Measurements from ENCODE around the gene RPS6KC1.
"Not testable (repeated sequence)": the region's sequence is repeated elsewhere in the genome, so short reads cannot be mapped to it uniquely, and the experiment has no call there.

Gene RPS6KC1

DNA sequence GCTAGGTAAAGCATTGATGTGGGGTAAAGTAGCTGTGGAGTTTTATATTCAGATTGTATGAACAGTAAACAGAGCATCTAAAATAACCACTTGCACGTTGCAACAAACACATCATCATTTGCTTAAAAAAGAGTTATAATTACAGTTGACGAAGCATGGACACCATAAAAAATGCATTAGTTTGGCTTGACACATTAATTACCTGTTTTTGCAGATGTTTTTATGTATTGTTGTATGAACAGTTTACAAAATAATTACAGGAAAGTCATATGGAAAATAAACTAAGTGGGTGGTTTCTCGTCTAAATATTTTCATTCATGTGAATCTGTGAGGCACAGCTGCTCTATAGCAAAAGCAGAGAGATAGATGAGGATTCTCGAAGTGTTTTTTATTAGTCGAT is 108.3 kb downstream of the RPS6KC1 start:
- no peak for DNase-seq

DNA sequence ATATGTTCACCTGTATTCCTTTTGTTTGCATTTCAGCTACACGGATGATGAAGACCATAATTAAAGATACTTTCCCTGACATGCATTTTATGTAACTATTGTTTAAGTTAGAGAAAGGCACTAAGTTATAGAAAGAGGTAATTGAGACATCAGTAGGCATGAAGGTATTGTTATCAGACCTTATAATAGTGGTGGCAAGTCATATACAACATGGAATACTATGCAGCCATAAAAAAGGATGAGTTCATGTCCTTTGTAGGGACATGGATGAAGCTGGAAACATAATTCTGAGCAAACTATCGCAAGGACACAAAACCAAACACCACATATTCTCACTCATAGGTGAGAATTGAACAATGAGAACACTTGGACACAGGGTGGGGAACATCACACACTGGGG is 109.4 kb downstream of the RPS6KC1 start:
- DNase-seq: not testable (repeated sequence)

DNA sequence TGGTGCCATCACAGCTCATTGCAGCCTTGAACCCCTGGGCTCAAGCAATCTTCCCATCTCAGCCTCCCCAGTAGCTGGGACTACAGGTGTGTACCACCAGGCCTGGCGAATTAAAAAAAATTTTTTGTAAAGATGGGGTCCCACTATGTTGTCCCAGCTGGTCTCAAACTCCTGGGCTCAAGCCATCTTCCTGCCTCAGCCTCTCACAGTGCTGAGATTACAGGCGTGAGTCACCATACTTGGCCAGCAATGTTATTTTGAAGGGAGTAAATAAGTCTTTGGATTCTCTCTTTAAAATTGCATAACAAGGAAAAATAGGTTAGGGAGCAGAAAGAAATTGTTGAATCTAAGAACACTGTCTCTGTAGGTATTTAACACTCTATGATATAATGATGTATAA is 111.3 kb downstream of the RPS6KC1 start:
- peak; percentile 24 for DNase-seq

DNA sequence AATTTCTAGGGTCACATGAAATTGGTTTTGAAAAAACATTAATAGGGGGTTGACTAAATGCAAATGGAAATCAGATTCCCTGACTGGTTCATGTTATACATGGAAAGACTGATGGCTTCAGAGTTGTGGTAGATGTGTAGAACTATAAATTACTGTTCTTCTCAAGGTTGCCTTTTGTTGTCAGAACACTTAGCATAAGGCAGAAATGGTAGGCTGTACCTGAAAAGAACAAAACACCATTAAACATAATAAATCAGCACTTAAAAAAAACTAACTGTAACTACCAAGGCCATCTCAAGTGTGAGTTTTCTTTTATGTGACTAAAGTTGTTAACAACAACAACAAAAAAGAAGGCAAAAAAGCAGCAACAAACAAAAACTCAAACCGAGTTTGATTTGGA is 111.8 kb downstream of the RPS6KC1 start:
- DNase-seq: no peak

DNA sequence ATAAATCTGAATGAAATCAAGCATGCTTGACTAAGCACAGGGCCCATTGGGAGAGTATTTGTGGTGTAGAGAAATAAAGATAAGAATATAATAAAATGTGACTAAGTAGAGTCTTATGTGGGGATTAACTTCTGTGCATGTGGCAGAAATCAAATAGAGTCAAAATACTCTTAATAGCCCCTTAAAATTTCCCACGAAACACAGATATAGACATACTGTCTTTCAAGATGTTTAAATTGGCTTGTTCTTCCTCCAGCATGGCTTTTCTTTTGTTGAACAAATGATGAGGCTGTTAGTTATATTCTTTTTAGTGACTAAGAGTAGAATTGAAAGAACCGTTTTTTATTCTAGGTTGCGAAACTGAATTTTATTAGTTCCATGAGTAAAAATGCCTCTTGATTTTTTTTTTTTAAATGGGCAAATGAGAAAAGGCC is 112.3 kb downstream of the RPS6KC1 start:
- DNase-seq: peak; percentile 5

DNA sequence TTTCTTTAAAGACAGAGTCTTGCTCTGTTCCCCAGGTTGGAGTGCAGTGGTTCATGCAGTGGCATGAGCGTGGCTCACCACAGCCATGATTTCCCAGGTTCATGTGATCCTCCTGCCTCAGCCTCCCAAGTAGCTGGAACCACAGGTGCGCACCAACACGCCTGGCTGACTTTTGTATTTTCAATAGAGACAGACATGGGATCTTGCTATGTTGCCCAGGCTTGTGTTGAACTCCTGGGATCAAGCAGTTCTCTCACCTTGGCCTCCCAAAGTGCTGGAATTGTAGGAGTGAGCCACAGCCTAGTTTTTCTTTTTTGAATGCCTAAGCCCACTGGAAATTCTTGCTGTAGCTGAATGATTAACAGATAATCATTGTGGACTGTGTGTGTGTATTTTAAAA is 113.5 kb downstream of the RPS6KC1 start:
- no peak for DNase-seq

DNA sequence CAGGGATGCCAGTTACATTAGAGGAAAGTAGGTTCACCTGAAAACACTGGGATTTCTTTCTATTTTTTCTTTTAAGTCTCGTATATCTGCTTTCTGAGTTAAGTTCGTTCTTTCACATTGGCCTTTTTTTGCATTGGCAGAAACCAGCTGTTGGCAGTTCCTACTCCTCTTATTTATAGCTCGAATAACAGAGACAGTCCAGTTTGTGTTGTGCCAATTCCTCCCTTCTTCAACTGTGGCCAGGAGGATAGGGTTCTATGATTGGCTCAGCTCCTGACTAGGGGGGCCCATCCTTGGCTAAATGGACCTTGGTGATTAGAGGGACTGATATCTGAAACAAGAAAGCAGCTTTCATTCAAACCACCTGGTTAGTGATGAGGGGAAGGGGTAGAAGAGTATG is 115.8 kb downstream of the RPS6KC1 start:
- DNase-seq: no peak

DNA sequence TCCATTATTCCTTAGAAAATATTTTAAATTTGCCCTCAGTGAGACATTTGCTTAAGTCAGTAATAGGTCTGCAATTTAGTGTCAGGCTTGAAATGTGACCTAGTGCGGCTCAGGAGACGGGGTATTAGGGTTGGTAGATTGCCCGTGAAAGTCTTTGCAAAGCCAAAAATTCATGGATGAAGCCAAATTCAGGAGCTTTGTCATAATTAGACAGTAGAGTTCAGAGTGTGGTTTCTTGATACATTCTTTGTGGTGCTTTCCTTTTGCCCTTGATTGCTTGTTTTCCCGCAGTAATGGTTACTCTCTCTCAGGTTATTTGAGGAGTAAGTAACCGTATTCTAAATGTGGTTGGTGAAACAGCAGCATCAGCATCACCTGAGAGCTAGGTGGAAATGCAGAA is 120.7 kb downstream of the RPS6KC1 start:
- DNase-seq: no peak

DNA sequence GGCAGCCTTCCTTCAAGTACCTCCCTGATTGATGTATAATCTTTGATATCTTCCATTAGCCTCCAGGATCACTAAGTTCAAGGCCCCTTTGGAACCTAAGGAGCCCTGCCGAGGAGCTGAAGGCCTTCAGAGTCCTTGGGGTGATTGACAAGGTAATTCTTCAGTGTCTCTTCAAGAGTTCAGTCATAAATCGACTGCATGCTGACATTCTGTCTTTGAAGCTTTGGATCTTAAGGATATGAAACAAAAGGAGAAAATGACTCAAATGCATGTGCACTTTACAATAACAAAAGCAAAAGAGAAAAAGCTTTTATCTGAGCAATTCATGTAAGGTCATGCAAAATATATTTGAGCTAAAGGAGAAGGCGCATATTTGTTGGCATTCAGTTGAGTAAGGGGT is 125.3 kb downstream of the RPS6KC1 start:
- no peak for DNase-seq

DNA sequence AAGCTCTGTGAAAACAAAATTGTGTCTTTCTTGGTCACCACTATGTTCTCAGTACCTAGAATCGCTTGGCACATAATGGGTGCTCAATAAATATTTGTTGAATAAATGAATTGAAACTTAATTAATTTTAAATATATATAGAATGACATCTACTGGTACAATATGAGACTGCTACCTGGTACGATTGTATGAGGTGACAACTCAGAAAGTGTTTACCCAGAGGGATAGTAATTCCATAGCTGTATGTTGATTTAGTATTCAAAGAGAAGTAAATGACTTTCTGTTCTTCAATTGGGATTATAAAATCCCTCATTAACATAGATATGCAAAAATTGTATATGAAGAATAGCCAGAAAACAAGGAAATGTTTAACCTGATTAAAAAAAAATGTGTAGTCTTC is 128.7 kb downstream of the RPS6KC1 start:
- no peak for DNase-seq

DNA sequence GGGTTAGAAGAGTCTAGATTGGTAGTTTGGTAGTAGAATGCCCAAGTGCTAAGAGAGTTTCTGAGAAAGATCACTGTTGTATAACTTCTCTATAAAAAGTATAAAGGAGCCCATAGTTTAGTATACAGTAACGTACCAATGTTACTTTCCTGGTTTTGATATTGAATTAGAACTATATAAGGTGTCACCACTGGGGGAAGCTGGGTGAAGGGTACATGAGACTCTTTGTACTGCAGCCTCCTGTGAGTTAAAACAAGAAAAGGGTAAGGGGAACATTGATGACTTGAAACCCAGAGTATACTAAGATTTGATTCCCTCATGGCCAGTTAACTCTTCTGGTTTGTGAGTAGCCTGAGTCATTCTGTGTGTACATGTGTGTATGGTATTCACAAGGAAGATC is 129.8 kb downstream of the RPS6KC1 start:
- no peak for DNase-seq

DNA sequence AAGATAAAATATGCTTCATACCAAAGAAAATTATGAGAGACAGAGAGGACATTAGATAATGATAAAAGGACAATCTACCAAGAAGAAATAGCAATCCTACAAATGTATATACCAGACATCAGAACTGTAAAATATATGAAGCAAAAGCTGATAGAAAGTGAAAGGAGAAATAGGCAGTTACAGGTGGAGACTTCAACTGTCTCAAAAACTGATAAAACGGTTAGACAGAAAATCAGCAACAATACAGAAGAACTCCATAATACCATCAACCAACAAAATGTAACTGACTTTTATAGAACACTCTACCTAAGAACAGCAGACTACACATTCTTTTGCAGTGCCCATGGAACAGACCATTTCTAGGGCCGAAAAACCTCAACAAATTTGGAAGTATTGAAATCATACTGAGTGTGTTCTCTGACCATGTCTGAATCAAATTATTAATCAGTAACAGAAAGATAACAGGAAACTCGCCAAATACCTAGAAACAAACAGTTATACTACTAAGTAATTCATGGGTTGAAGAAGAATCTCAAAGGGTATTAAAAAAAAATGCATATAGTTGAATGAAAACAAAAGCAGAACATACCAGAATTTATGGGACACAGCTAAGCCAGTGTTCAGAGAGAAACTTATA is 132.1 kb downstream of the RPS6KC1 start:
- DNase-seq: no peak

DNA sequence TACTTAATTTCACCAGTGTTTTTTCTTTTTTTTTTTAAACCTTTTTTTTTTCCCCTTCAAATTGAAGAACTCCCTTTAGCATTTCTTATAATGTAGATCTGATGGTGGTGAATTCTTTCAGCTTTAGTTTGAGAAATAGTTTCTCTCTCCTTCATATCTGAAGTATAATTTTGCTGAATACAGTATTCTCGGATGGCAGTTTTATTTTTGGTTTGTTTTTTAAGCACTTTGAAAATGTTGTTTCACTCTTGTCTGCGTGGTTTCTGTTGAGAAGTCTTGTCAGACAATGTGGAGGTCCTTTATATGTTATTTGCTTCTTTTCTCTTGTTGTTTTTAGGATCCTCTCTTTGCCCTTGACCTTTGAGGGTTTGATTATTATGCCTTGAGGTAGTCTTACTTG is 135.1 kb downstream of the RPS6KC1 start:
- DNase-seq: no peak

DNA sequence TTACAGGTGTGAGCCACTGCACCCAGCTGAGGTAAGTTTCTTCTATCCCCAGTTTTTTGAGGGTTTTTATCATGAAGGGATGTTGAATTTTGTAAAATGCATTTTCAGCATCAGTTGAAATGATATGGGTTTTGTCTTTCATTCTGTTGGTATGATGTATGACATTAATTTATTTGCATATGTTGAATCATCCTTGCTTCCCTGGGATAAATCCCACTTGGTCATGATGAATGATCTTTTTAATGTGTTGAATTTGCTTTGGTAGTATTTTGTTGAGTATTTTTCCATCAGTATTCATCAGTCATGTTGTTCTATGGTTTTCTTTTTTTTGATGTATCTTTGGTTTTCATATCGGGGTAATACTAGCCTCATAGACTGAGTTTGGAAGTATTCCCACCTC is 141.0 kb downstream of the RPS6KC1 start:
- DNase-seq: no peak

DNA sequence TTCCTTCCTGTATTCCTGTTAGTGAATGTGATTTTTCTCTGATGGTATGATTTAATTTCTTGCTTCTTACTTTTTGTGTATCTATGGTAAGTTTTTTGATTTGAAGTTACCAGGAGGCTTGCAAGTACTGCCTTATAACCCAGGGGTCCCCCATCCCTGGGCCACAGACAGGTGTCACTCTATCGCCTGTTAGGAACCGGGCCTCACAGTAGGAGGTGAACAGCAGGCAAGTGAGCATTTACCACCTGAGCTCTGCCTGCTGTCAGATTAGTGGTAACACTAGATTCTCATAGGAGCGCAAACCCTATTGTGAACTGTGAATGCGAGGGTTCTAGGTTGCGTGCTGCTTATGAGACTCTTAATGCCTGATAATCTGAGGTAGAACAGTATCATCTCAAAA is 143.3 kb downstream of the RPS6KC1 start:
- no peak for DNase-seq

DNA sequence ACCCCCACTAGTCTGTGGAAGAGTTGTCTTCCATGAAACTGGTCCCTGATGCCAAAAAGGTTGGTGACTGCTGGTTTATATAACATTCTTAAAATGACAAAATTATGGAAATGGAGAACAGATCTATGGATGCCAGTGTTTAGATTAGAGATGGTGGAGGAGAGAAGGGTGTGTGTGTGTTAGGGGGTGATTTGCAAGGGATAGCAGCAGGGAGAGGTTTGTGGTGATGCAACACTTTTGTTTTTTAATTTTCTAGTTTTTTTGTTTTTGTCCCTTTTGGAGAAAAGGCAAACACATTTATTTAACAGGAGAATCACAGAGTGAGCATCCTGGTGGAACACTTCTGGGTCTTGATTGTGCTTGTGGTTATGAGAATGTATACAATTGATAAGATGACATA is 143.8 kb downstream of the RPS6KC1 start:
- DNase-seq: no peak

DNA sequence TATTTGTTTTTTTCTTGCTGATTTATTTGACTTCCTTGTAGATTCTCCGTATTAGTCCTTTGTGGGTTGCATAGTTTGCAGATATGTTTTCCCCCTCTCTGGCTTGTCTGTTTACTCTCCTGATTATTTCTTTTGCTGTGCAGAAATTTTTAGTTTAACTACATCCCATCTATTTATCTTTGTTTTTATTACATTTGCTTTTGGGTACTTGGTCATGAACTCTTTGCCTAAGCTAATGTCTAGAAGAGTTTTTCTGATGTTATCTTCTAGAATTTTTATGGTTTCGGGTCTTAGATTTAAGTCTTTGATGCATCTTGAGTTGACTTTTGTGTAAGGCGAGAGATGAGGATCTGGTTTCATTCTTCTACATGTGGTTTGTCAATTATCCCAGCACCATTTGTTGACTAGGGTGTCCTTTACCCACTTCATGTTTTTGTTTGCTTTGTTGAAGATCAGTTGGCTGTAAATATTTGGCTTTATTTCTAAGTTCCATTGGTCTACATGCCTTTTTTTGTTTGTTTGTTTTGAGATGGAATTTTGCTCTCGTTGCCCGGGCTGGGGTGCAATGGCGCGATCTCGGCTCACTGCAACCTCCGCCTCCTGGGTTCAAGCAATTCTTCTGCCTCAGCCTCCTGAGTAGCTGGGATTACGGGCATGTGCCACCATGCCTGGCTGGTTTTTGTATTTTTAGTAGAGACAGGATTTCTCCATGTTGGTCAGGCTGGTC is 145.4 kb downstream of the RPS6KC1 start:
- DNase-seq: not testable (repeated sequence)

DNA sequence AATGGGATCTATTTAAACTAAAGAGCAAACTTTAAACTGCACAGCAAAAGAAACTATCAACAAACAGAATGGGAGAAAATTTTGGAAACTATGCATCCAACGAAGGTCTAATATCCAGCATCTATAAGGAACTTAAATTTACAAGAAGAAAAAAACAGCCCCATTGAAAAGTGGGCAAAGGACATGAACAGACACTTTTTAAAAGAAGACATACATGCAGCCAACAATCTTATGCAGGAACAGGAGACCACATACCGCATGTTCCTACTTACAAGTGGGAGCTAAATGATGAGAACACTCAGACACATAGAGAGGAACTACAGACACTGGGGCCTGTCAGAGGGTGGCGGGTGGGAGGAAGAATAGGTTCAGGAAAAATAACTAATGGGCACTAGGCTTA is 149.6 kb downstream of the RPS6KC1 start:
- no peak for DNase-seq

DNA sequence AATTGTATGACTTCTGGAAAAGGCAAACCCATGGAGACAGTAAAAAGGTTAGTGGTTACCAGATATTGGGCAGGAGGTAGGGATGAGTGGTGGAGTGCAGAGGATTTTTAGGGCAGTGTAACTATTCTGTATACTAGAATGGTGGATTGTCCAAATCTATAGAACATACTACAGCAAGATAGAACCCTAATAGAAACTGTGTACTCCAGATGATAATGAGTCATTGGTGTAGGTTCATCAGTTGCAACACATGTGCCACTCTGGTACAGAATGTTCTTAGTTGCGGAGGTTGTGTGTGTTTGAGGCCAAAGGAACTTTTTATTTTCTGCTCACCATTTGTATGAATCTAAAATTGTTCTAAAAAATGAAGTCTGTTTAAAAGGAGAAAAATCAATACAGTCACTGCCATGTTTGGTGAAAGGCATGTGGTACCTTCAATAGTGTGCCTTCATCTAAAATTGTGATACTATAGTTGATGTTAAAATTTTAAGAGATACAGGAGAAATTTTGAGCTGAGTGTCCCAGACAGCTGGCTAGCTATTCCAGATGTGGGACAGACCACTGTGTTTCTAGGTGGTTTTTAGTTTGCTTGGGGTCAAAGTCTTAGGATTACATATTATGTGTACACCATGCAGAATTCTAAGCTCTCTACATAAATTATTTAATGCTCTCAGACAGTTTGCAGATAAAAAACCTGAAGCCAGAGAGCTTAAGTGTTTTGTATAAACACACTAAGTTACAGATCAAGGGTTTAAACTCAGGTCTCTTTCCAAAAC is 150.5 kb downstream of the RPS6KC1 start:
- no peak for DNase-seq

DNA sequence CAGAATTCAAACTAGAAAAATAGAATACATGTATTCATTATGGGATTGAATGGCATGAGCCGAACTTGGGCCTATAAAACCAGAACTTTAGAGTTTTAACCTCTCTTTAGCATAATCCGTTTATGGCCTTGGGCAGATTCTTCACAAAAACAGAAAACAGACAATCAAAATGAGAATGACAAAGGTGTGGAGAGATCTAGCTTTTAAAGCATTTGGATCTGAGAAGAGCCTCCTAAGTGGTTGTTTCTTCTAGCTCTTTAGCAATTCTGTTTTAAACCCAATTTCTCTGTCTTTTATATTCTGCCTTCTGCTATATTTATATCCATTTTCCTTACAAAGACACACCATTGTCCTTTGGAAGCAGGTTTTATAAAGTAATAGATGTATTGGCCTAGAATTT is 160.2 kb downstream of the RPS6KC1 start:
- no peak for DNase-seq

DNA sequence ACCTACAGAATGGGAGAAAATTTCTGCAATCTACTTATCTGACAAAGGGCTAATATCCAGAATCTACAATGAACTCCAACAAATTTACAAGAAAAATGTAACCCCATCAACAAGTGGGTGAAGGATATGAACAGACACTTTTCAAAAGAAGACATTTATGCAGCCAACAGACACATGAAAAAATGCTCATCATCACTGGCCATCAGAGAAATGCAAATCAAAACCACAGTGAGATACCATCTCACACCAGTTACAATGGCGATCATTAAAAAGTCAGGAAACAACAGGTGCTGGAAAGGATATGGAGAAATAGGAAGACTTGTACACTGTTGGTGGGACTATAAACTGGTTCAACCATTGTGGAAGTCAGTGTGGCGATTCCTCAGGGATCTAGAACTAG is 168.0 kb downstream of the RPS6KC1 start:
- DNase-seq: not testable (repeated sequence)

DNA sequence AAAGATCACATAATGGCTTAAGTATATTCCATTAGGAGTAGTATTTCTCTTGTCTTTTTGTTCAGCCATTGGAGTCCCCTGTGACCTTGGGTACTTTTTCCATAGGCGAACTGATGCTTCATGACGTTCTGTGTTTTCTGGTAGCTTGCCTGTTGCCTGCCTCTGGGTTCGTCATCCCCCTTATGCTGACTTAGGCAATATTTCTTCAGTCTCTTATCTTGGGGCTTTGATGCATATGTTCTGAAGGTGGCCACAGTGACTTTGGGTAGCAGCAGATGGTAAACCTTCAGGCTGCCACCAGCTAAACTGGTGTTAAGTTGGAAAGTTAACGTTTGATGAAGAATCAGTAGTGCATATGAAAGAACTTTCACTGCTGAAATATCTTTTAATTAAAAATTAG is 170.2 kb downstream of the RPS6KC1 start:
- DNase-seq: no peak

DNA sequence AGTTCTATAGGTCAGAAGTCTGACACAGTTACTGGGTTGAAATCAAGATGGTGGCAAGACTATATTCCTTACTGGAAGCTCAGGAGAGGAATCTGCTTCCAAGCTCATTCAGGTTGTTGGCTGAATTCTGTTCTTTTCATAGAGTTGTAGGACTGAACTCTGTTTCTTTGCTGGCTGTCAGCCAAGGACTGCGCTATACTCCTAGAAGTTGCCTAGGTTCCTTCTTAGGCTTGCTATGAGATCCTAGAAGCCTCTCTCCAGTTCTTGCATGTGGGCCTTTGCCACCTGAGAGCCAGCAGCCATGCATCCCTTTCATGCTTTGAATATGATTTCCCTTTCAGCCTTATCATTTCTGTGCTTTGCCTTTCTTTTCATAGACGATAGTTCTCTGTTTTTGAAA is 176.4 kb downstream of the RPS6KC1 start:
- DNase-seq: no peak

DNA sequence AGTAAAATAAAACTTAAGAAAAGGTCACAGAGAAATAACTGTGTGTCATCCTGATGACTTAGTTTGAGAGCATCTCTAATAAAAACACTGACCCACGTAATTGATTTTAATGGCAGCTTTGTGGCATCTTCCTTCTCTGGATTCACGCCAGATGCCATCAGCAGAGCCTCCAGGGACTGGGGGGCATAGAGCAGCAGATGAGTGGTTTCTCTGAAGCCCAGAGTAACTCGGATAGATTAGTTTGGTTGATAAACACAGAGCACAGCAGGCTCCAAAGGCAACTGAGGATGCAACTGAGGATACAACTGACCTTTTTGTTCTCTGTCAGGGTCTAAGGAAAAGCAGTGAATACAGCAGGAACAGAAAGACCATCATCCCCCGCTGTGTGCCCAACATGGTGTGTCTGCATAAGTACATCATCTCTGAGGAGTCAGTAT is 180.8 kb downstream of the RPS6KC1 start:
- peak; percentile 60 for DNase-seq
